K562 (cell line): ENCODE measurements around the gene NUP88. TPM values are rescaled to one million over a fixed set of nuclear protein-coding genes. Genes with fewer than 3 reads are reported as not detected.

ENCODE experiments used
- ATAC-seq: fragments of 200-7000 bp; cut with Tn5 transposase; 3 replicates; pipeline ENCODE4 v1.9.1; 2020; ENCODE audit warnings: moderate library complexity
- BruUV-seq: library from RNA; stranded (reverse); fragments of 400-500 nt; replicated peaks from 2 replicates; lab custom pipeline; 2021; lab: Mats Ljungman, UMichigan
- CTCF ChIA-PET: fragments of 300-600 bp; formaldehyde crosslinking; extraction: SDS; loops from one replicate; lab custom pipeline; 2021; ENCODE audit warnings: low intra/inter-chr PET ratio; lab: Yijun Ruan, JAX
- POLR2A ChIA-PET: fragments of 300-600, 350-650 bp; sonication (Branson Sonifier 250); formaldehyde crosslinking; extraction: SDS; loops from one replicate; lab custom pipeline; 2021; ENCODE audit warnings: antibody characterized with exemption, inconsistent platforms; lab: Yijun Ruan, JAX
- DNase-seq, 4 experiments: peaks; one replicate each; pipeline versions ENCODE4 v3.0.0 to v3.0.0-alpha.2; 2011 to 2018; ENCODE audit warnings: low spot score in 3 of 4, mixed read lengths in 3 of 4; ENCODE audit errors: extremely low read depth in 1 of 4
- FAIRE-seq: peaks from 2 replicates; lab custom pipeline; 2011; peaks lifted over from hg19 to GRCh38; lab: Jason Lieb, UNC
- H2AFZ ChIP-seq: 2 replicates; pipeline ENCODE4 v1.6.0; 2011; ENCODE audit warnings: low read depth, low read length, control low read depth, inconsistent platforms
- H3K27ac ChIP-seq: fragments of 200-600 bp; 3 replicates; pipeline ENCODE4 v1.8.0; 2011; ENCODE audit warnings: low read depth, mild to moderate bottlenecking, control low read depth, inconsistent platforms, low read length, moderate library complexity, mixed read lengths; ENCODE audit errors: extremely low read depth
- H3K27me3 ChIP-seq, 2 experiments: fragments of 300-600 bp in 1 of 2; 2 replicates in 1 of 2; 3 replicates in 1 of 2; pipeline versions ENCODE4 v1.6.0 to v1.8.0; 2011; ENCODE audit warnings: inconsistent platforms in 2 of 2, low read length in 2 of 2, mild to moderate bottlenecking in 1 of 2, mixed read lengths in 1 of 2, moderate library complexity in 1 of 2; ENCODE audit not compliant: control insufficient read depth in 2 of 2, insufficient read depth in 2 of 2
- H3K36me3 ChIP-seq: fragments of 300-600 bp; 3 replicates; pipeline ENCODE4 v1.8.0; 2011; ENCODE audit warnings: mild to moderate bottlenecking, low read length, inconsistent platforms; ENCODE audit not compliant: control insufficient read depth, insufficient read depth
- H3K4me1 ChIP-seq, 2 experiments: fragments of 200-600 bp in 1 of 2; replicated peaks in 1 of 2; 2 replicates in 1 of 2; 3 replicates in 1 of 2; pipeline versions ENCODE4 v1.5.1 to v1.8.0; 2011; ENCODE audit warnings: inconsistent platforms in 2 of 2, low read length in 2 of 2, mild to moderate bottlenecking in 1 of 2, mixed read lengths in 1 of 2, moderate library complexity in 1 of 2; ENCODE audit not compliant: control insufficient read depth in 2 of 2, insufficient read depth in 2 of 2
- H3K4me2 ChIP-seq: 2 replicates; pipeline ENCODE4 v1.6.1; 2011; ENCODE audit warnings: low read length, control low read depth, inconsistent platforms, mixed read lengths; ENCODE audit not compliant: insufficient read depth
- H3K4me3 ChIP-seq: fragments of 200-600 bp; sonication (generic), shearing (Covaris generic); 2 replicates; pipeline ENCODE4 v1.5.1; 2016; ENCODE audit warnings: control low read depth, inconsistent platforms
- H3K79me2 ChIP-seq: fragments of 200-600 bp; 3 replicates; pipeline ENCODE4 v1.8.0; 2011; ENCODE audit warnings: low read length, inconsistent platforms; ENCODE audit not compliant: control insufficient read depth, insufficient read depth
- H3K9ac ChIP-seq, 2 experiments: 2 replicates each; pipeline versions ENCODE4 v1.6.0 to v1.6.1; 2011; ENCODE audit warnings: low read depth in 2 of 2, low read length in 2 of 2, control low read depth in 1 of 2, inconsistent platforms in 1 of 2, mild to moderate bottlenecking in 1 of 2, mixed read lengths in 1 of 2; ENCODE audit not compliant: insufficient read depth in 1 of 2
- H3K9me1 ChIP-seq: one replicate; pipeline ENCODE4 v1.6.0; 2011; ENCODE audit warnings: inconsistent platforms, mild to moderate bottlenecking, low read length, moderate library complexity; ENCODE audit not compliant: control insufficient read depth, insufficient read depth
- H3K9me3 ChIP-seq: replicated peaks from 2 replicates; pipeline ENCODE4 v1.5.1; 2011; ENCODE audit warnings: low read depth, low read length, inconsistent platforms; ENCODE audit not compliant: control insufficient read depth, insufficient read depth
- H4K20me1 ChIP-seq: replicated peaks from 2 replicates; pipeline ENCODE4 v1.6.1; 2011; ENCODE audit warnings: low read length, inconsistent platforms, mixed read lengths; ENCODE audit not compliant: control insufficient read depth, insufficient read depth
- ATF1 ChIP-seq, 2 experiments: fragments of 450-650 bp in 1 of 2; IDR thresholded peaks; 2 replicates each; pipeline ENCODE4 v1.6.1; 2016; ENCODE audit warnings: missing compliant biosample characterization in 1 of 2, missing genetic modification characterization in 1 of 2
- E2F3 ChIP-seq: fragments of 250-450 bp; sonication (Bioruptor Pico); IDR thresholded peaks from 2 replicates; pipeline ENCODE4 v1.4.0; 2020; ENCODE audit warnings: mild to moderate bottlenecking
- IFI16 ChIP-seq: fragments of 250-450 bp; sonication (Bioruptor Pico); IDR thresholded peaks from 2 replicates; pipeline ENCODE4 v2.1.2; 2022; ENCODE audit warnings: mild to moderate bottlenecking, inconsistent platforms
- NFE2 ChIP-seq: IDR thresholded peaks from 2 replicates; pipeline ENCODE4 v1.6.1; 2014; ENCODE audit warnings: antibody characterized with exemption, low read depth
- PHTF2 ChIP-seq: fragments of 250-450 bp; sonication (Bioruptor Pico); IDR thresholded peaks from 2 replicates; pipeline ENCODE4 v1.5.0; 2021; ENCODE audit warnings: mild to moderate bottlenecking
- POLR3A ChIP-seq: IDR thresholded peaks from 2 replicates; pipeline ENCODE4 v1.6.1; 2011; ENCODE audit warnings: borderline replicate concordance, mild to moderate bottlenecking, moderate library complexity; ENCODE audit not compliant: insufficient read length, insufficient read depth; ENCODE audit errors: extremely low read depth
- PTTG1 ChIP-seq: fragments of 450-650 bp; IDR thresholded peaks from 2 replicates; pipeline ENCODE4 v1.6.1; 2016; ENCODE audit warnings: low read depth, mild to moderate bottlenecking, missing genetic modification characterization, missing compliant biosample characterization
- RBM17 ChIP-seq: fragments of 200-400 bp; formaldehyde crosslinking; IDR thresholded peaks from 2 replicates; pipeline ENCODE4 v1.6.1; 2017; ENCODE audit warnings: low read depth, mild to moderate bottlenecking, low read length, borderline replicate concordance
- RUNX1 ChIP-seq: sonication (generic); IDR thresholded peaks from 2 replicates; pipeline ENCODE4 v1.6.1; 2016; ENCODE audit warnings: antibody characterized with exemption, low read depth
- SRSF7 ChIP-seq: fragments of 200-400 bp; formaldehyde crosslinking; optimal IDR thresholded peaks from 2 replicates; pipeline ENCODE3; 2017; ENCODE audit warnings: mild to moderate bottlenecking, low read depth, low read length
- ZC3H8 ChIP-seq: fragments of 450-650 bp; IDR thresholded peaks from 2 replicates; pipeline ENCODE4 v1.6.1; 2017
- ZNF41 ChIP-seq: fragments of 250-450 bp; sonication (Bioruptor Pico); conservative IDR thresholded peaks from 2 replicates; pipeline ENCODE4 v1.4.0; 2020; ENCODE audit warnings: mild to moderate bottlenecking
- WGBS: fragments of 100-300 bp; shearing (Covaris generic); methylation state at CpG from one replicate; pipeline ENCODE4 v1.1.6; 2016; ENCODE audit warnings: low coverage, mixed read lengths; ENCODE audit not compliant: insufficient coverage; ENCODE audit errors: missing lambda C conversion rate; 5-methylcytosine and 5-hydroxymethylcytosine counted together
- in situ Hi-C: fragments of 300-500 bp; cut with MboI; formaldehyde crosslinking; loops from 4 replicates; pipeline ENCODE4 v1.15.0; 2018; ENCODE audit warnings: inconsistent platforms, mixed read lengths
- intact Hi-C: fragments of 100-400 bp; cut with micrococcal nuclease; formaldehyde crosslinking; loops from 2 replicates; pipeline ENCODE4 v1.14.2; 2022
- polyA plus RNA-seq, 8 experiments: library from polyadenylated mRNA; depleted of rRNA in 4 of 8; stranded (reverse) in 5 of 8; unstranded in 3 of 8; fragments of >200 nt; fragmentation: Nextera tagmentation in 2 of 8; fragmentation: Illumina TruSeq in 1 of 8; extraction: Ambion mirVana in 2 of 8; extraction: Trizol in 1 of 8; gene quantifications; 2 replicates each; pipeline versions ENCODE4 v1.2.1 to v1.2.3, GENCODE V29; 2011 to 2014; ENCODE audit warnings: inconsistent platforms in 1 of 8, missing spikeins in 1 of 8
- total RNA-seq, 7 experiments: library from RNA; depleted of rRNA in 6 of 7; stranded (reverse); fragments of >200 nt in 6 of 7; fragmentation: Illumina TruSeq in 2 of 7; extraction: Trizol in 2 of 7; gene quantifications; 2 replicates each; pipeline versions ENCODE4 v1.2.1 to v1.2.3, GENCODE V29; 2011 to 2021; ENCODE audit warnings: low replicate concordance in 1 of 7

The NUP88 gene
- total and polyA plus RNA-seq, 9 of the 15 experiments (the other 6 are each of a cell fraction or from before 2014, with no cell fraction given): 59.9 to 160 (median 119) TPM

DNA sequence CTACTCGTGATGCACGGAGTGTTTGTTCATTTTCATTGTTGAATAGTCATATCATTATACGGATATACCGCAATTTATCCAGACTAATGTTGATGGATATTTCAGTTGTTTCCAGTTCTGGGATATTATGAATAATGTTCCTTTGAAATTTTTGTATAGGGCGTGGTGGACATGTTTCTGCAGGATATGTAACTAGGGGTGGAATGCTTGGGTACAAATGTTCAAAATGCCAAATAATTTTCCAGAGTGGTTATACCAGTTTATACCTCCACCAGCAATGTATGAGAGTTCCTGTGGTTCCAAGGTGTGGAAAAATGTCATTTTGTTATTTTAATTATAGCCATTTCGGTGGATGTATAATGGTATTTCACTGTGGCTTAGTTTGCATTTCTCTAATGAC, 53.6 kb downstream of the NUP88 start:
- H3K9ac ChIP-seq: no peak overlapping the region
- H3K27ac ChIP-seq: no peak overlapping the region
- in situ Hi-C loops (no loop called here), intact Hi-C loops (no loop called here)
- H3K27me3 ChIP-seq: no peaks in the 10 kb centered on the region
- FAIRE-seq: no peak
- ChIA-PET POLR2A (no interaction called here), CTCF (no interaction called here)
- H3K4me2 ChIP-seq: no peak overlapping the region
- H3K4me1 ChIP-seq: no peaks in the 10 kb centered on the region
- DNase-seq: no peak
- H2AFZ ChIP-seq: no peak overlapping the region
- WGBS: 89% methylated on average over 6 of the region's 6 CpGs
- peaks cover 60% of the 10 kb centered on the region; the same call in 2 of the 3 replicates for H3K36me3 ChIP-seq
- no TSS peak for BruUV-seq
- H3K9me1 ChIP-seq: no peaks in the 10 kb centered on the region
- no peaks in the 10 kb centered on the region for H4K20me1 ChIP-seq
- H3K79me2 ChIP-seq: no peaks in the 10 kb centered on the region
- no peak for TF ChIP-seq SRSF7
- no peak for TF ChIP-seq NFE2
- no peak for TF ChIP-seq E2F3 (CRISPR knock-in tag)
- TF ChIP-seq PHTF2 (CRISPR knock-in tag): no peak
- TF ChIP-seq PTTG1 (tag): no peak
- no peak for TF ChIP-seq RUNX1
- TF ChIP-seq ZC3H8: no peak
- no peak for TF ChIP-seq POLR3A
- TF ChIP-seq IFI16: no peak
- no peak for TF ChIP-seq ZNF41
- no peak for TF ChIP-seq ATF1 (CRISPR knock-in tag; IDR thresholded peaks at IDR 0.05)
- TF ChIP-seq ATF1 (tag; IDR thresholded peaks at IDR 0.05): no peak
- TF ChIP-seq RBM17: no peak
- TF ChIP-seq, all 486 proteins: peak for 0
- Histone ChIP-seq H3K4me3 (no peak overlapping the region), H3K9me3 (no peaks in the 10 kb centered on the region)
- no peak for ATAC-seq
